Testis (tissue), 3 donors: ENCODE results near the gene NEAT1. TPM values are rescaled to one million over a fixed set of nuclear protein-coding genes. Genes with fewer than 3 reads are reported as not detected.

Experiments
- DNase-seq: peaks from one replicate; pipeline ENCODE4 v3.0.0-alpha.2; 2019
- H3K27ac ChIP-seq, 2 donors: fragments of 200-600 bp; sonication (generic); one replicate each; pipeline ENCODE4 v1.5.1; 2019
- H3K27me3 ChIP-seq: fragments of 200-600 bp; sonication (generic); one replicate; pipeline ENCODE4 v1.5.1; 2019
- H3K36me3 ChIP-seq: fragments of 200-600 bp; sonication (generic); one replicate; pipeline ENCODE4 v1.5.1; 2017; ENCODE audit warnings: low read depth; ENCODE audit errors: missing control alignments
- H3K4me1 ChIP-seq: fragments of 200-600 bp; sonication (generic); one replicate; pipeline ENCODE4 v1.5.1; 2019
- H3K4me3 ChIP-seq, 2 donors: fragments of 200-600 bp; sonication (generic); one replicate each; pipeline ENCODE4 v1.5.1; 2017 to 2019
- H3K9me3 ChIP-seq: fragments of 200-600 bp; sonication (generic); one replicate; pipeline ENCODE4 v1.5.1; 2017
- CTCF ChIP-seq, 3 experiments: fragments of 450-650 bp in 2 of 3; fragments of 200-600 bp in 1 of 3; sonication (generic) in 1 of 3; IDR thresholded peaks; one replicate each; pipeline ENCODE4 v1.5.1; 2016 to 2019; ENCODE audit warnings: antibody characterized with exemption in 3 of 3, mild to moderate bottlenecking in 2 of 3, moderate library complexity in 1 of 3
- POLR2A ChIP-seq: fragments of 450-650 bp; IDR thresholded peaks from one replicate; pipeline ENCODE4 v1.6.1; 2017; ENCODE audit warnings: antibody characterized with exemption, mild to moderate bottlenecking, moderate library complexity
- whole genome bisulfite sequencing, 2 donors: methylation state at CpG; one replicate each; pipeline ENCODE4 v1.1.5; 2018; 5-methylcytosine and 5-hydroxymethylcytosine counted together
- intact Hi-C: fragments of 100-400 bp; cut with DNase I; formaldehyde crosslinking; loops from one replicate; pipeline ENCODE4 v1.15.1; 2023; ENCODE audit warnings: low total_unique reads
- polyA plus RNA-seq: library from polyadenylated mRNA; stranded (reverse); fragments of 350-450 nt; fragmentation: Illumina TruSeq; extraction: RNeasy Lipid Tissue Mini Kit (QIAGEN cat#74804); gene quantifications from one replicate; pipeline ENCODE4 v1.2.3, GENCODE V29; 2014; ENCODE audit warnings: low read depth, low replicate concordance; ENCODE audit not compliant: insufficient read depth
- total RNA-seq, 2 donors: library from RNA; depleted of rRNA; stranded (reverse); fragments of >200 nt; gene quantifications; one replicate each; pipeline ENCODE4 v1.2.3, GENCODE V29; 2016

The NEAT1 gene
- total and polyA plus RNA-seq, 3 donors from 2014 or later, result 189 to 243 (median 230) TPM

- Histone ChIP-seq H3K27me3 (no peaks in the 10 kb centered on the region), H3K9me3 (no peaks in the 10 kb centered on the region), H3K36me3 (no peaks in the 10 kb centered on the region), H3K27ac (no peak overlapping the region), H3K4me3 (no peak overlapping the region), H3K4me1 (peaks cover 11% of the 10 kb centered on the region)
- DNase-seq, result no peak
- TF ChIP-seq CTCF (IDR thresholded peaks at IDR 0.05) (no peak), POLR2A (no peak)
- WGBS, 2 donors, result 93 to 94% methylated on average over 24 to 37 of the region's 38 CpGs
- intact Hi-C loops, result no loop called here
These were observed 25.5 kb upstream of the NEAT1 start for GRCh38 chr11:65396769-65397745.

- Histone ChIP-seq H3K4me1 (peaks cover 2% of the 10 kb centered on the region), H3K27ac (no peak overlapping the region), H3K27me3 (no peaks in the 10 kb centered on the region), H3K4me3 (no peak overlapping the region), H3K9me3 (no peaks in the 10 kb centered on the region), H3K36me3 (no peaks in the 10 kb centered on the region)
- 84 to 94% methylated on average over 16 of the region's 16 CpGs for WGBS, 2 donors
- intact Hi-C loops, result no loop called here
- TF ChIP-seq POLR2A (no peak), CTCF (IDR thresholded peaks at IDR 0.05) (no peak)
- no peak for DNase-seq
These were observed 24.2 kb upstream of the NEAT1 start for GRCh38 chr11:65398362-65398910.

GRCh38 chr11:65399249-65399648 lies 23.3 kb upstream of the NEAT1 start:
- no peak for TF ChIP-seq CTCF (IDR thresholded peaks at IDR 0.05)
- no peaks in the 10 kb centered on the region for H3K27me3 ChIP-seq
- WGBS, 2 donors, result 90 to 93% methylated on average over 13 of the region's 13 CpGs
- H3K4me3 ChIP-seq, result no peak overlapping the region
- no peak overlapping the region for H3K27ac ChIP-seq
- DNase-seq, result no peak
- no peaks in the 10 kb centered on the region for H3K4me1 ChIP-seq
- no peaks in the 10 kb centered on the region for H3K36me3 ChIP-seq
- intact Hi-C loops, result no loop called here
- H3K9me3 ChIP-seq, result no peaks in the 10 kb centered on the region

GRCh38 chr11:65399845-65400244 lies 22.8 kb upstream of the NEAT1 start:
- H3K27ac ChIP-seq, result no peak overlapping the region
- no peaks in the 10 kb centered on the region for H3K4me1 ChIP-seq
- no peak for TF ChIP-seq POLR2A
- TF ChIP-seq CTCF (IDR thresholded peaks at IDR 0.05), result no peak
- 93% methylated on average over 9 of the region's 10 CpGs; no CpG with 5 or more reads in 1 of the 2 donors for WGBS, 2 donors
- H3K9me3 ChIP-seq, result no peaks in the 10 kb centered on the region
- no peak for DNase-seq
- no peaks in the 10 kb centered on the region for H3K36me3 ChIP-seq
- no peak overlapping the region for H3K4me3 ChIP-seq
- no peaks in the 10 kb centered on the region for H3K27me3 ChIP-seq
- intact Hi-C loops, result no loop called here
